Umbilical cord (tissue), 2 donors: ENCODE results near the gene RNGTT. TPM values are rescaled to one million over a fixed set of nuclear protein-coding genes. Genes with fewer than 3 reads are reported as not detected.

Source experiments
- DNase-seq: peaks from one replicate; pipeline ENCODE4 v3.0.0-alpha.2; 2015; ENCODE audit warnings: low spot score
- total RNA-seq: library from RNA; depleted of rRNA; stranded (reverse); fragments of >200 nt; gene quantifications from one replicate; pipeline ENCODE4 v1.2.3, GENCODE V29; 2014; ENCODE audit warnings: low replicate concordance; ENCODE audit not compliant: insufficient read depth

Gene RNGTT
- total RNA-seq, 1 donor from 2014 or later: 14.4 TPM

DNA sequence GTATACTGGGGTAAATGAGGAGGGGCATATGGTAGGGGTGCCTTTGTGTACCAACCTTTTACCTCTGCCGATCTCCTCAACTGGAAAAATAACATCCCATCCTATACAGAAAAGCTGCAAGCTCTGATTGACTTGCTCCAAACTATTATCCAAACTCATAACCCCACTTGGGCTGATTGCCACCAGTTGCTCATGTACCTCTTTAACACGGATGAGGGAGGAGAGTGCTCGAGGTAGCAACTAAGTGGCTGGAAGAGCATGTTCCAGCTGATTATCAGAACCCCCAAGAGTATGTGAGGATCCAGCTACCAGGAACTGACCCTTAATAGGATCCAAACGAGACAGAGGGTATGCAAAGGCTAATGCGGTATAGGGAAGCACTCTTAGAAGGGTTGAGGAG is 299.6 kb downstream of the RNGTT start:
- DNase-seq: no peak

DNA sequence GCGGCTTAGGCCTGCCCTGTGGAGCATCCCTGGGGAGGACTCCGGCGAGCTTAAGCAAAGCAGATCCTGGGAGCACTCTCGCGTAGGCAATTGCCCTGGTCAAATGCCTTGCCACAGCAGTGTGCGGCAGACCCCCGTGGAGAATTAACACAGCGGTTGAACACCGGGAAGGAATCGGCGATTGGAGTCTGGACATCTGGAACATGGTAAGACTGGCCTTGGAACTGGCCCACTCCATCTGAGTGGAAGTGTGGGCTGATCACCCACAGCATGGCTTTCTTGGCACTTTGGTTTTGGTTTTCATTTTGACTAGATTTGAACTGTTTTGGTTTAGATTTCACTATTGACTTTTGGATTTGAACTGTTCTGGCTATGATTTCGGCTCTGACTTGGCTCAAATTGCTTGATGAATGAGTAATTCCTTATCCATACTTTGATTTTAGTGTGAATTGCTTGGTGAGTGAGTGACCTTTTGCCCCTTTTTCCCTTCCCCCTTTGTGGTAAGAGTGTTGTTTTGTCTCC is 300.7 kb downstream of the RNGTT start:
- DNase-seq: no peak

GRCh38 chr6:88662163-88662580 is 301.2 kb downstream of the RNGTT start:
- DNase-seq: no peak

DNA sequence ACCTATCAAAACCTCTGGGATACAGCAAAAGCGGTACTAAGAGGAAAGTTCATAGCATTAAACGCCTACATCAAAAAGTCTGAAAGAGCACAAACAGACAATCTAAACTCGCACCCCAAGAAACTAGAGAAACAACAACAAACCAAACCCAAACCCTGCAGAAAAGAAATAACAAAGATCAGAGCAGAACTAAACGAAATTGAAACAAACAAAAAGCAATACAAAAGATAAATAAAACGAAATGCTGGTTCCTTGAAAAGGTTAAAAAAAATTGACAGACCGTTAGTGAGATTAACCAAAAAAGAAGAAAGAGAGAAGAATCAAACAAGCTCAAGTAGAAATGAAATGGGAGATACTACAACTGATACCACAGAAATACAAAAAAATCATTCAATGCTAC is 302.3 kb downstream of the RNGTT start:
- DNase-seq: no peak

DNA sequence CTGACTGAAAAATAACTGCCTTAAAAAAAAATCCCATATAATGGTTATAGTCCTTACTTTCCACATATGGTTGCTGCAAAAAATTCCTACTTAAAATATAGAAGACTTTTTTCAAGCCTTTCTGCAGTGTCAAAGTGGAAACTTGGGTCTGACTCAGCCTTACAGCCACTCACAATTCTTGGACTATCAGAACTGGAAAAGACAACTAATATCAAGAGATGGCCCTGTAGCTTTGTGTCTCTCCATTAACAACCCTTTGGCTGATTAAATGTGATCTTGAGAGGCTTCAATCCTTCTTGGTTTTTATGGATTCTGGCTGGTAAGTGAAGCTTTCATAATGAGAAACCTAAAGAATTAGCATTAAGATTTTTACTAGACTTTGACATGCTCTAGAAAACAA is 307.8 kb downstream of the RNGTT start:
- DNase-seq: no peak

DNA sequence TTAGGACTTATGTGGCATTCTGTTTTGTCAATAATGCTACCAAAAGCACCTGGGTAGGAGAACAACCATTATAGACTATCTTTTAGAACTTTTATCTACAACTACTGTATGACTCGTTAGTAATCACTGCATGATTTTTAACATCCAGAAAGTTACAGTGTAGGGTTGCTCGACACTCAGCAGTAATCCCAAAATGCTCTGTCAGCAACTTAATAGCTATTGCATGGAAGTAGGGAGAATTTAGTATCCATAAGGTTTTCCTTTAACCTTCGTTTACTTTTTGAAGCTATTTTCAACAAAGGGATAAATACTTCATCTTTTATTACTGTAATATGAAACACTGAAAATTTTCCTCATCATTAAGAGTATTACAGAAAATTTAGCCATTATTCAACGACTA is 309.5 kb downstream of the RNGTT start:
- no peak for DNase-seq

DNA sequence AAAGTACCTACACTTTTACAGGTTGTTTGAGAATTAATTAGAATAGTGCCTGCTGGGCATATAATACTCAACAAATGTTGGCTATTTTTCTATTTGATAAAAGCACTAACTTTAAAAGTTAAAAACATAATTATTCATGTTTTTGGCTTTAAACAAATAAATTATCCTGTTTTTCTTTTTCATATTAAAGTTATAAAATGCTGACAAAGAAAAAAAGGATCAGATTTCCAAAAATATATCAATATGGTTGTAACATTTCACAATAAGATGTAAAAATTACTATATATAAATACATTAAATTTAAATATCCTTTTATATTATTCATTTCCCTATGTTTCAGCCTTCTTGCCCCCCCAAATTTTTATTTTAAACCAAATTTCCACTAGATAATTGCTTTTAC is 312.0 kb downstream of the RNGTT start:
- no peak for DNase-seq

- no peak for DNase-seq
Measured at GRCh38 chr6:88650979-88651378, 312.4 kb downstream of the RNGTT start.

DNA sequence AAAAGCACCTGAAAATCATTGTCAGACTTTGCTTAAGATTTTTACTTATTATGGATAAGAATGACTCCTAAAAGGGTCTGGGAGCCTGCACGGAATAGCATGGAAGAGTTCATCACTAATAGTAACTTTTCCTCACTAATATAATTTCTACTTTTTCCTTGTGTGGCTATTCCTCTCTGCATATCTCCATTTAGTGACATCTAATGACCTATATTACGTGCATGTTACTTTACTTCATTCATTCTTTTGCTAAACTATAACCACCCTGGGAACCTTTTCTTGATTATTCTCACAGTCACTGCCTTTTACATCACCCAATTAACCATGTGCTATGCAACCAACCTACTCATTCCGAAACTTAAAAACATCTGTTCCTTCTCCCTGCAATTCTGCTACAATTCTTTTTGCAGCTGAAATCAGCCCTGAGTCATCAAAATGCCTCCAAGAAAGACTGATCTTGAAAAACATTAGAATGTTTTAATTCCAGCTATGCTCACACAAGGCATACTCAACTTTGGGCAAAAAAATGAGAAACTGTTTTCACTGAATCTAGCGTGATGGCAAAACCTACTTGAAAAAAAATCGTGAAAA is 313.3 kb downstream of the RNGTT start:
- peak; percentile 56 for DNase-seq

DNA sequence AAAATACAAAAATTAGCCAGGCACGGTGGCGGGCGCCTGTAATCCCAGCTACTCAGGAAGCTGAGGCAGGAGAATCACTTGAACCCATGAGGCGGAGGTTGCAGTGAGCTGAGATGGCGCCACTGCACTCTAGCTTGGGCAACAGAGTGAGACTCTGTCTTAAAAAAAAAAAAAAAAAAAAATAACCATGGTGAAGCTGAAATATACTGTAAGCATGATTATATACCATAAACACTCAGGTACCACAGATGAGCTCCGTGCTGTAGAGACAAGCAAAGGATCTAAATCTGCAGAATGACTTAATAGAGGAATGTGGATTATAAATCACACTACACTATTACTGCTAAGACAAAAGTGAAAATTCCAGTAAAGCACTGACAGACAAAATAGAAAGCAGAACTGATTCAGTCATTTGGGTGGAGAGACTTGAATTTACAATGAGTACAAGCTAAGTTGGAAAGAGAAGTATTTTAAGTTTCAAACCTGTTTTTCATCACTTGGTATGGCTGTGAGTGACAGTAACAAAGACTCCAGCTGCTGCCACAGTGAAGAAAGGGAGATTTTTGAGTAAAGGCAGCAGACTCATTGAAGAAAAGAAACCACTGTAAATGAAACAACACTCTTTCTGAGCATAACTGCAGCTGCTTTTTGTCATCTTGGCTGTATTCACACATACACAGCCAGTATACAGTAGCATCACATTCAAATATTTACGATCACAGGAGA is 322.1 kb downstream of the RNGTT start:
- peak; percentile 89 for DNase-seq

- DNase-seq: no peak
Measured at GRCh38 chr6:88637761-88638545, 325.5 kb downstream of the RNGTT start.

DNA sequence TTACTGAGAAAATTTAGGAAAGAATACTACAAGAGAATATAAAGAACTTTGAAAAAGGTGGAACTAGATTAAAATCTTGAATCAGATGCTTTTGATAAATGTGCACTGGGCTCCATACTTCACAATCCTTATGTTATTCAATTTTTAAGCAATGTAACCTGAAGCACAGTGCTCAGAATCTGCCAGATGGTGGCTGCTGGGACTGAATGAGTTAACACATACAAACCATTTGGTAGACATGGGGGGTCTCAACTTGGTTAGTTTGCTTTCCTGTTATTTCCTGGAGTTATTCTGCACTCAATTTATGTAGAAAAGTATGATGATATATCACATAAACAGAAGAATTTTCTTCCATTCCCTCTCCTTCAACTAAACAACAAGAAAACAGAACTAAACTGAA is 326.5 kb downstream of the RNGTT start:
- no peak for DNase-seq

GRCh38 chr6:88633782-88634181 is 329.6 kb downstream of the RNGTT start:
- no peak for DNase-seq

DNA sequence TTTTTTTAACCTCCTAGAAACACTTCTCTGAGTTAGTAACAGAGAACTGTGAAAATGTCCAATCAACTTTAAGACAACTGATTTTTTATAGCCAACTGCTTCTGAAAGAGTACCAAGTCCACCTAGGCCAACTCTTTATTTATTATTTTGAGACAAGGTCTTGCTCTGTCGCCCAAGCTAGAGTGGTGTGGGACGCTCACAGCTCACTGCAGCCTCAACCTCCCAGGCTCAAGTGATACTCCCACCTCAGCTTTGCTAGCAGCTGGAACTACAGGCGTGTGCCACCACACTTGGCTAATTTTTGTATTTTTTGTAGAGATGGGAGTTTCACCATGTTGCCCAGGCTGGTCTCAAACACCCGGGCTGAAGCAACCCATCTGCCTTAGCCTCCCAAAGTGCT is 331.6 kb downstream of the RNGTT start:
- no peak for DNase-seq

GRCh38 chr6:88629838-88630494 is 333.5 kb downstream of the RNGTT start:
- DNase-seq: no peak

- no peak for DNase-seq
Measured at GRCh38 chr6:88626460-88626859, 337.0 kb downstream of the RNGTT start.

DNA sequence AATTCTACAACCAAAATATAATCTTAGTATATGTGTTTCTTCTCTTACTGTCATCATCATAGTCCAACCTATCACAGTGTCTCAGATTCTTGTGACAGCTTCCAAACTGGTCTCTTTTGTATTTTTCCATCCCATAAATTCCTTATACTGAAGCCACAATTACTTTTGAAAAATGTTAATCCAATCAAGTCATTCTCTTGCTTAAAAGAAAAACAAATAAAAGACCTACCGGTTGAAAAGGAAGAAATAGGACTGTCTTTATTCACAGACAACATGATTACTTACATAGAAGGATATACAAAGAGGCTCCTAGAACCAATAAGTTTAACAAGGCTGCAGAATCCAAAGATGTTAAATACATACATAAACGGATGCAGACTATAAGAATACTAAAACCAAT is 339.9 kb downstream of the RNGTT start:
- no peak for DNase-seq

DNA sequence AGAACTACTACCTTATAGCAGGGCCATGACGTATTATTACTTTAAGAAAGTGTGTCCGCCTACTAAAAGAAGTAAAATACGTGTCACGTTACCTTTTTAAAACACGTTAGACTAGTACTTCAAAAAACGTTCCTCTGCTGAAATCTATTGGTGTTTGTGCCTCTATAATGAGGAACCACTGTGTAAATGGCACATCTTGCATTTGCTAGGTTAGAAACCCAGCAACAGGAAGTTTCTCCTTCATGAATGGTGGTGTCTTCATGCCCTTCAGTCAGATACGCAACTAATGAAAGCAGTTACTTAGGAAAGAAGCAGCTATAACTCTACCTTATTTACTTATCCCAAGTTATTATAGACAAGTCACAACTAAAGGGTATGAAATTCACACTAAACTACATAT is 343.5 kb downstream of the RNGTT start:
- DNase-seq: no peak

GRCh38 chr6:88616380-88616779 is 347.0 kb downstream of the RNGTT start:
- DNase-seq: no peak

DNA sequence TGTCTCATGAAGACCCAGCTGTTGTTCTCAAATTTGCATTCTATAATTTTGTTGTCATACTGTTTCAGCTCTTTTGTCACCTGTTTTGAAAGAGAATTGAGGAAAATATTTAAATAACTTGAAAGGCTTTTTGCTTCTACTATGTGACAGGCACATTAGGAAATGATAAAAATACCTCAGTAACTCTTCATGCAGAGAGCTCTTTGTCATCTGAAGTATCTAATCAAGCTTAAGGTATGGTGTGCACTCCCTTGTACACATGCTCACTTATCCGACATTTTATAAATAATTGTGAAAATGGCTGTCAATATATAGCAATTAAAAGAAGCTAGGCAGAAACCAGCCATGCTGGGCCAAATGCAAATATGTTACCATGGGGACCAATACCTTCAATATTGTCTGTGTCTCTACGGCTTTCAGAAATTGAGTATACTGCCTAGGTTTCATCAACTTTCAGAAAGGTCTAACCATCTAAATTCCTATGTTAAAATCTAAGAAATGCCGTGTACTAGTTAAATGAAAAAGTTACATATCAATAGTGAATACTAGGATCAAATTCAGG is 349.0 kb downstream of the RNGTT start:
- DNase-seq: no peak

GRCh38 chr6:88612631-88613030 is 350.8 kb downstream of the RNGTT start:
- no peak for DNase-seq

DNA sequence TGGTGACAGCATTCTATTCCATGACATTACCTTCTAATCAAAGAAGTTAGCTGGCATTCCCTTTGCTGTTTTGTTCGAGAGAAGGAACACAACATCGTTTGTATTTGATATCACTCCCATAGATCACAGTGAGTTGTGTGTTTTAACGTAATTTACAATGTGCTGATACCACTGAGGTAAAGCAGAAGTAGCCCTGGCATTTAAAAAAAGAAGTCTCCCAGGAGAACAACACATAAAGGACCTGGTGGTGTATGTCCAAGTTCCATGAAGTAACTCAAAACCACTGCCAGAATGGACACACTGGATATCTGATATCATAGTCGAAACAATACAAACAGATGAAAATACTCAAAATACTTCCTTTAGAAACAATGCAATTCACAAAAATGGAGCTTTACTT is 351.7 kb downstream of the RNGTT start:
- DNase-seq: no peak
